H7 (cell line): ENCODE results near the gene C1orf174. TPM values are rescaled to one million over a fixed set of nuclear protein-coding genes. Genes with fewer than 3 reads are reported as not detected.

ENCODE experiments used
- DNase-seq: peaks from one replicate; pipeline ENCODE4 v3.0.0; 2012
- H3K27me3 ChIP-seq: 2 replicates; pipeline ENCODE4 v1.6.0; 2011; ENCODE audit warnings: mild to moderate bottlenecking, low read length; ENCODE audit not compliant: control insufficient read depth, insufficient read depth
- H3K36me3 ChIP-seq: replicated peaks from 2 replicates; pipeline ENCODE4 v1.5.1; 2011; ENCODE audit warnings: low read length; ENCODE audit not compliant: control insufficient read depth, insufficient read depth
- H3K4me3 ChIP-seq: 2 replicates; pipeline ENCODE4 v1.5.1; 2011; ENCODE audit warnings: low read depth, mild to moderate bottlenecking, control low read depth, low read length, moderate library complexity; ENCODE audit not compliant: insufficient read depth
- total RNA-seq: library from RNA; depleted of rRNA; stranded (reverse); fragments of >200 nt; shearing (Covaris generic); gene quantifications from 2 replicates; pipeline ENCODE4 v1.2.3, GENCODE V29; 2014

C1orf174 gene
- total RNA-seq, 1 experiment from 2014 or later = 60.5 TPM

GRCh38 chr1:3864884-3865283 is 35.2 kb downstream of the C1orf174 start:
- Histone ChIP-seq H3K36me3 (no peaks in the 10 kb centered on the region), H3K4me3 (no peak overlapping the region), H3K27me3 (no peaks in the 10 kb centered on the region)
- DNase-seq = no peak

- Histone ChIP-seq H3K27me3 (peaks cover 3% of the 10 kb centered on the region), H3K36me3 (no peaks in the 10 kb centered on the region), H3K4me3 (no peak overlapping the region)
- no peak for DNase-seq
Measured at GRCh38 chr1:3863231-3863935, 36.7 kb downstream of the C1orf174 start.

- peak; percentile 66 for DNase-seq
- Histone ChIP-seq H3K36me3 (no peaks in the 10 kb centered on the region), H3K27me3 (peaks cover 11% of the 10 kb centered on the region), H3K4me3 (peak overlapping the region; percentile 95)
Measured at GRCh38 chr1:3858231-3858981, 41.7 kb downstream of the C1orf174 start.

- no peak for DNase-seq
- Histone ChIP-seq H3K4me3 (peak overlapping the region; percentile 95), H3K36me3 (no peaks in the 10 kb centered on the region)
Measured at GRCh38 chr1:3857791-3858129, 42.3 kb downstream of the C1orf174 start.

GRCh38 chr1:3856923-3857790 is 42.9 kb downstream of the C1orf174 start, which contains the start of the genes CEP104 and DFFB:
Gene CEP104 (minus strand): TSS chr1:3857211. CDS start chr1:3852407, 4,804 bp downstream.
Gene DFFB (plus strand): TSS chr1:3857476. CDS start chr1:3857604, 128 bp downstream.
- Histone ChIP-seq H3K27me3 (peaks cover 11% of the 10 kb centered on the region), H3K36me3 (no peaks in the 10 kb centered on the region), H3K4me3 (peak within 1 kb of the TSS; percentile 95)
- DNase-seq = peak; percentile 100

More at GRCh38 chr1:3857791-3858129, 42.3 kb downstream of the C1orf174 start:
- H3K27me3 ChIP-seq = peaks cover 11% of the 10 kb centered on the region

- H3K36me3 ChIP-seq = peaks cover 2% of the 10 kb centered on the region
- peak; percentile 60 for DNase-seq
Measured at GRCh38 chr1:3852711-3853485, 47.2 kb downstream of the C1orf174 start.

GRCh38 chr1:3852091-3852490 is 48.0 kb downstream of the C1orf174 start:
- H3K36me3 ChIP-seq = peaks cover 2% of the 10 kb centered on the region
- peak; percentile 46 for DNase-seq
- no peaks in the 10 kb centered on the region for H3K27me3 ChIP-seq
- no peak overlapping the region for H3K4me3 ChIP-seq

More at GRCh38 chr1:3852711-3853485, 47.2 kb downstream of the C1orf174 start:
- H3K27me3 ChIP-seq = peaks cover 4% of the 10 kb centered on the region; the same call in 1 of the 2 replicates
- H3K4me3 ChIP-seq = no peak overlapping the region

- no peaks in the 10 kb centered on the region for H3K27me3 ChIP-seq
- no peak for DNase-seq
- no peak overlapping the region for H3K4me3 ChIP-seq
- H3K36me3 ChIP-seq = peaks cover 2% of the 10 kb centered on the region
Measured at GRCh38 chr1:3851292-3851691, 48.8 kb downstream of the C1orf174 start.

- peaks cover 2% of the 10 kb centered on the region for H3K36me3 ChIP-seq
- H3K27me3 ChIP-seq = no peaks in the 10 kb centered on the region
- DNase-seq = no peak
- H3K4me3 ChIP-seq = no peak overlapping the region
Measured at GRCh38 chr1:3850857-3851256, 49.2 kb downstream of the C1orf174 start.

GRCh38 chr1:3847081-3847480 is 53.0 kb downstream of the C1orf174 start:
- Histone ChIP-seq H3K36me3 (peaks cover 2% of the 10 kb centered on the region), H3K27me3 (no peaks in the 10 kb centered on the region), H3K4me3 (no peak overlapping the region)
- no peak for DNase-seq

GRCh38 chr1:3846541-3846940 is 53.5 kb downstream of the C1orf174 start:
- DNase-seq = no peak
- Histone ChIP-seq H3K27me3 (no peaks in the 10 kb centered on the region), H3K4me3 (no peak overlapping the region), H3K36me3 (peaks cover 2% of the 10 kb centered on the region)

- DNase-seq = no peak
- Histone ChIP-seq H3K36me3 (peaks cover 1% of the 10 kb centered on the region; the same call in 1 of the 2 replicates), H3K4me3 (no peak overlapping the region), H3K27me3 (no peaks in the 10 kb centered on the region)
Measured at GRCh38 chr1:3842912-3843311, 57.2 kb downstream of the C1orf174 start.

GRCh38 chr1:3841491-3841890 is 58.6 kb downstream of the C1orf174 start:
- Histone ChIP-seq H3K36me3 (peaks cover 2% of the 10 kb centered on the region), H3K27me3 (no peaks in the 10 kb centered on the region), H3K4me3 (no peak overlapping the region)
- DNase-seq = no peak
